HepG2 (cell line): ENCODE results near the gene NAA16. TPM values are rescaled to one million over a fixed set of nuclear protein-coding genes. Genes with fewer than 3 reads are reported as not detected.

Experiments used
- HDAC1 ChIP-seq: sonication (generic); formaldehyde crosslinking; IDR thresholded peaks from 2 replicates; pipeline ENCODE4 v1.5.1; 2020; ENCODE audit warnings: mild to moderate bottlenecking, missing genetic modification reagents
- HNF1B ChIP-seq: sonication (generic); formaldehyde crosslinking; IDR thresholded peaks from 2 replicates; pipeline ENCODE4 v1.5.1; 2020; ENCODE audit warnings: mild to moderate bottlenecking, moderate library complexity, missing genetic modification reagents
- HOXA3 ChIP-seq: sonication (generic); formaldehyde crosslinking; IDR thresholded peaks from 2 replicates; pipeline ENCODE4 v1.5.0; 2020; ENCODE audit warnings: missing genetic modification reagents
- ZBTB14 ChIP-seq: sonication (generic); formaldehyde crosslinking; IDR thresholded peaks from 2 replicates; pipeline ENCODE4 v1.4.0; 2020; ENCODE audit warnings: missing genetic modification reagents
- ZNF225 ChIP-seq: sonication (generic); formaldehyde crosslinking; IDR thresholded peaks from 2 replicates; pipeline ENCODE4 v1.4.0; 2020; ENCODE audit warnings: mild to moderate bottlenecking, missing genetic modification reagents
- ZNF501 ChIP-seq: sonication (generic); formaldehyde crosslinking; IDR thresholded peaks from 2 replicates; pipeline ENCODE4 v1.5.1; 2020; ENCODE audit warnings: mild to moderate bottlenecking, moderate library complexity, missing genetic modification reagents
- ZNF570 ChIP-seq: sonication (generic); formaldehyde crosslinking; IDR thresholded peaks from 2 replicates; pipeline ENCODE4 v1.4.0; 2020; ENCODE audit warnings: mild to moderate bottlenecking, missing genetic modification reagents, borderline replicate concordance
- ZNF724P ChIP-seq: sonication (generic); formaldehyde crosslinking; IDR thresholded peaks from 2 replicates; pipeline ENCODE4 v1.8.0; 2022; ENCODE audit warnings: missing genetic modification reagents, borderline replicate concordance
- polyA plus RNA-seq, 8 experiments: library from polyadenylated mRNA; depleted of rRNA in 3 of 8; stranded (reverse) in 7 of 8; unstranded in 1 of 8; fragments of >200 nt; fragmentation: Illumina TruSeq in 4 of 8; extraction: Trizol in 4 of 8; gene quantifications; 2 replicates each; pipeline versions ENCODE4 v1.2.1 to v1.2.3, GENCODE V29; 2011 to 2016; ENCODE audit warnings: low read depth in 4 of 8, missing spikeins in 1 of 8, mixed read lengths in 1 of 8; ENCODE audit not compliant: insufficient read depth in 1 of 8
- total RNA-seq, 5 experiments: library from RNA; depleted of rRNA; stranded (reverse); fragments of >200 nt; fragmentation: Illumina TruSeq; extraction: Trizol; gene quantifications; 2 replicates each; pipeline ENCODE4 v1.2.3, GENCODE V29; 2016; ENCODE audit warnings: low read depth in 1 of 5
- TF ChIP-seq, protein P1 (sequence below): sonication (generic); formaldehyde crosslinking; IDR thresholded peaks from 2 replicates; pipeline ENCODE4 v1.5.0; 2020; ENCODE audit warnings: mild to moderate bottlenecking, missing genetic modification reagents, borderline replicate concordance
- TF ChIP-seq, protein P2 (sequence below): sonication (generic); formaldehyde crosslinking; IDR thresholded peaks from 2 replicates; pipeline ENCODE4 v1.4.0; 2020; ENCODE audit warnings: mild to moderate bottlenecking, missing genetic modification reagents, borderline replicate concordance
- TF ChIP-seq, protein P3 (sequence below): sonication (generic); formaldehyde crosslinking; IDR thresholded peaks from 2 replicates; pipeline ENCODE4 v1.8.0; 2022; ENCODE audit warnings: mild to moderate bottlenecking, missing genetic modification reagents

Gene NAA16
- total and polyA plus RNA-seq, 2 of the 13 experiments (the other 11 are each of a cell fraction or from before 2014, with no cell fraction given), result 9.2 to 15.1 TPM

- TF ChIP-seq, protein P1, sequence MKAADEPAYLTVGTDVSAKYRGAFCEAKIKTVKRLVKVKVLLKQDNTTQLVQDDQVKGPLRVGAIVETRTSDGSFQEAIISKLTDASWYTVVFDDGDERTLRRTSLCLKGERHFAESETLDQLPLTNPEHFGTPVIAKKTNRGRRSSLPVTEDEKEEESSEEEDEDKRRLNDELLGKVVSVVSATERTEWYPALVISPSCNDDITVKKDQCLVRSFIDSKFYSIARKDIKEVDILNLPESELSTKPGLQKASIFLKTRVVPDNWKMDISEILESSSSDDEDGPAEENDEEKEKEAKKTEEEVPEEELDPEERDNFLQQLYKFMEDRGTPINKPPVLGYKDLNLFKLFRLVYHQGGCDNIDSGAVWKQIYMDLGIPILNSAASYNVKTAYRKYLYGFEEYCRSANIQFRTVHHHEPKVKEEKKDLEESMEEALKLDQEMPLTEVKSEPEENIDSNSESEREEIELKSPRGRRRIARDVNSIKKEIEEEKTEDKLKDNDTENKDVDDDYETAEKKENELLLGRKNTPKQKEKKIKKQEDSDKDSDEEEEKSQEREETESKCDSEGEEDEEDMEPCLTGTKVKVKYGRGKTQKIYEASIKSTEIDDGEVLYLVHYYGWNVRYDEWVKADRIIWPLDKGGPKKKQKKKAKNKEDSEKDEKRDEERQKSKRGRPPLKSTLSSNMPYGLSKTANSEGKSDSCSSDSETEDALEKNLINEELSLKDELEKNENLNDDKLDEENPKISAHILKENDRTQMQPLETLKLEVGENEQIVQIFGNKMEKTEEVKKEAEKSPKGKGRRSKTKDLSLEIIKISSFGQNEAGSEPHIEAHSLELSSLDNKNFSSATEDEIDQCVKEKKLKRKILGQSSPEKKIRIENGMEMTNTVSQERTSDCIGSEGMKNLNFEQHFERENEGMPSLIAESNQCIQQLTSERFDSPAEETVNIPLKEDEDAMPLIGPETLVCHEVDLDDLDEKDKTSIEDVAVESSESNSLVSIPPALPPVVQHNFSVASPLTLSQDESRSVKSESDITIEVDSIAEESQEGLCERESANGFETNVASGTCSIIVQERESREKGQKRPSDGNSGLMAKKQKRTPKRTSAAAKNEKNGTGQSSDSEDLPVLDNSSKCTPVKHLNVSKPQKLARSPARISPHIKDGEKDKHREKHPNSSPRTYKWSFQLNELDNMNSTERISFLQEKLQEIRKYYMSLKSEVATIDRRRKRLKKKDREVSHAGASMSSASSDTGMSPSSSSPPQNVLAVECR (CRISPR knock-in tag), result peak; percentile 83
- TF ChIP-seq HOXA3 (CRISPR knock-in tag), result peak; percentile 11; the same call in 1 of the 2 replicates
- peak; percentile 13; the same call in 1 of the 2 replicates for TF ChIP-seq ZNF225 (CRISPR knock-in tag)
- peak; percentile 76; the same call in 1 of the 2 replicates for TF ChIP-seq ZNF501
- TF ChIP-seq ZNF570 (CRISPR knock-in tag), result no peak
- TF ChIP-seq, protein P2, sequence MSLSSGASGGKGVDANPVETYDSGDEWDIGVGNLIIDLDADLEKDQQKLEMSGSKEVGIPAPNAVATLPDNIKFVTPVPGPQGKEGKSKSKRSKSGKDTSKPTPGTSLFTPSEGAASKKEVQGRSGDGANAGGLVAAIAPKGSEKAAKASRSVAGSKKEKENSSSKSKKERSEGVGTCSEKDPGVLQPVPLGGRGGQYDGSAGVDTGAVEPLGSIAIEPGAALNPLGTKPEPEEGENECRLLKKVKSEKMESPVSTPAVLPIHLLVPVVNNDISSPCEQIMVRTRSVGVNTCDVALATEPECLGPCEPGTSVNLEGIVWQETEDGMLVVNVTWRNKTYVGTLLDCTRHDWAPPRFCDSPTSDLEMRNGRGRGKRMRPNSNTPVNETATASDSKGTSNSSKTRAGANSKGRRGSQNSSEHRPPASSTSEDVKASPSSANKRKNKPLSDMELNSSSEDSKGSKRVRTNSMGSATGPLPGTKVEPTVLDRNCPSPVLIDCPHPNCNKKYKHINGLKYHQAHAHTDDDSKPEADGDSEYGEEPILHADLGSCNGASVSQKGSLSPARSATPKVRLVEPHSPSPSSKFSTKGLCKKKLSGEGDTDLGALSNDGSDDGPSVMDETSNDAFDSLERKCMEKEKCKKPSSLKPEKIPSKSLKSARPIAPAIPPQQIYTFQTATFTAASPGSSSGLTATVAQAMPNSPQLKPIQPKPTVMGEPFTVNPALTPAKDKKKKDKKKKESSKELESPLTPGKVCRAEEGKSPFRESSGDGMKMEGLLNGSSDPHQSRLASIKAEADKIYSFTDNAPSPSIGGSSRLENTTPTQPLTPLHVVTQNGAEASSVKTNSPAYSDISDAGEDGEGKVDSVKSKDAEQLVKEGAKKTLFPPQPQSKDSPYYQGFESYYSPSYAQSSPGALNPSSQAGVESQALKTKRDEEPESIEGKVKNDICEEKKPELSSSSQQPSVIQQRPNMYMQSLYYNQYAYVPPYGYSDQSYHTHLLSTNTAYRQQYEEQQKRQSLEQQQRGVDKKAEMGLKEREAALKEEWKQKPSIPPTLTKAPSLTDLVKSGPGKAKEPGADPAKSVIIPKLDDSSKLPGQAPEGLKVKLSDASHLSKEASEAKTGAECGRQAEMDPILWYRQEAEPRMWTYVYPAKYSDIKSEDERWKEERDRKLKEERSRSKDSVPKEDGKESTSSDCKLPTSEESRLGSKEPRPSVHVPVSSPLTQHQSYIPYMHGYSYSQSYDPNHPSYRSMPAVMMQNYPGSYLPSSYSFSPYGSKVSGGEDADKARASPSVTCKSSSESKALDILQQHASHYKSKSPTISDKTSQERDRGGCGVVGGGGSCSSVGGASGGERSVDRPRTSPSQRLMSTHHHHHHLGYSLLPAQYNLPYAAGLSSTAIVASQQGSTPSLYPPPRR (CRISPR knock-in tag), result 0 out of 2 replicates have a peak, but pooled peaks have one; percentile 23
- TF ChIP-seq ZBTB14 (CRISPR knock-in tag), result no peak
- TF ChIP-seq HNF1B, result 0 out of 2 replicates have a peak, but pooled peaks have one; percentile 2
- TF ChIP-seq HDAC1 (CRISPR knock-in tag), result 0 out of 2 replicates have a peak, but pooled peaks have one; percentile 10
- TF ChIP-seq, protein P3, sequence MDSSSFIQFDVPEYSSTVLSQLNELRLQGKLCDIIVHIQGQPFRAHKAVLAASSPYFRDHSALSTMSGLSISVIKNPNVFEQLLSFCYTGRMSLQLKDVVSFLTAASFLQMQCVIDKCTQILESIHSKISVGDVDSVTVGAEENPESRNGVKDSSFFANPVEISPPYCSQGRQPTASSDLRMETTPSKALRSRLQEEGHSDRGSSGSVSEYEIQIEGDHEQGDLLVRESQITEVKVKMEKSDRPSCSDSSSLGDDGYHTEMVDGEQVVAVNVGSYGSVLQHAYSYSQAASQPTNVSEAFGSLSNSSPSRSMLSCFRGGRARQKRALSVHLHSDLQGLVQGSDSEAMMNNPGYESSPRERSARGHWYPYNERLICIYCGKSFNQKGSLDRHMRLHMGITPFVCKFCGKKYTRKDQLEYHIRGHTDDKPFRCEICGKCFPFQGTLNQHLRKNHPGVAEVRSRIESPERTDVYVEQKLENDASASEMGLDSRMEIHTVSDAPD (CRISPR knock-in tag), result no peak
- peak; percentile 50; the same call in 1 of the 2 replicates for TF ChIP-seq ZNF724P (CRISPR knock-in tag)
These were observed 524 bp downstream of the NAA16 start (continued) for GRCh38 chr13:41311406-41312175.
